Measurements from ENCODE around the gene QRICH1.

QRICH1 gene

GRCh38 chr3:48996640-48997039 is 97.2 kb downstream of the QRICH1 start:
- no peak for DNase-seq

- no peak for DNase-seq
These were observed 100.0 kb downstream of the QRICH1 start for GRCh38 chr3:48993834-48994233.

- no peak for DNase-seq
These were observed 101.9 kb downstream of the QRICH1 start for GRCh38 chr3:48991851-48992545.

- DNase-seq: peak; percentile 37
These were observed 103.0 kb downstream of the QRICH1 start for GRCh38 chr3:48990636-48991469.

- DNase-seq: peak; percentile 86
These were observed 103.9 kb downstream of the QRICH1 start, which contains the start of gene P4HTM for GRCh38 chr3:48989796-48990635. Gene P4HTM (plus strand): TSS chr3:48990241. CDS start chr3:48990257, 16 bp downstream.

GRCh38 chr3:48989126-48989795 is 104.6 kb downstream of the QRICH1 start:
- DNase-seq: no peak

GRCh38 chr3:48985831-48986376 is 108.0 kb downstream of the QRICH1 start:
- no peak for DNase-seq

- DNase-seq: no peak
These were observed 109.2 kb downstream of the QRICH1 start for GRCh38 chr3:48984663-48985062.

GRCh38 chr3:48983096-48983495 is 110.8 kb downstream of the QRICH1 start:
- no peak for DNase-seq

- DNase-seq: no peak
These were observed 111.2 kb downstream of the QRICH1 start for GRCh38 chr3:48982686-48983085.

- DNase-seq: no peak
These were observed 111.9 kb downstream of the QRICH1 start for GRCh38 chr3:48982016-48982415.

GRCh38 chr3:48980295-48980694 is 113.6 kb downstream of the QRICH1 start:
- no peak for DNase-seq
